Pancreas (tissue), 10 donors: ENCODE data around the gene AIG1. TPM values are rescaled to one million over a fixed set of nuclear protein-coding genes. Genes with fewer than 3 reads are reported as not detected.

Experiments used
- ATAC-seq, 4 donors: fragments of 200-7000 bp; cut with Tn5 transposase; one replicate each; pipeline versions ENCODE4 v1.8.0 to v1.9.1; 2020; ENCODE audit warnings: mild to moderate bottlenecking in 4 of 4, moderate library complexity in 4 of 4
- DNase-seq, 6 donors: peaks; one replicate each; pipeline ENCODE4 v3.0.0-alpha.2; 2020
- FAIRE-seq: peaks from 2 replicates; lab custom pipeline; 2012; peaks lifted over from hg19 to GRCh38; lab: Jason Lieb, UNC
- H3K27ac ChIP-seq, 4 donors: fragments of 200-600 bp; sonication (generic); 1 replicate in 3 of 4; 2 replicates in 1 of 4; pipeline versions ENCODE4 v1.5.0 to v1.8.0; 2020
- H3K27me3 ChIP-seq, 4 donors: fragments of 200-600 bp; one replicate each; pipeline ENCODE4 v1.8.0; 2021
- H3K36me3 ChIP-seq, 3 donors: fragments of 200-600 bp; sonication (generic) in 1 of 3; one replicate each; pipeline versions ENCODE4 v1.5.0 to v1.8.0; 2020 to 2021
- H3K4me1 ChIP-seq, 3 donors: fragments of 200-600 bp; one replicate each; pipeline ENCODE4 v1.8.0; 2021
- H3K4me3 ChIP-seq, 4 donors: fragments of 200-600 bp; sonication (generic) in 2 of 4; one replicate each; pipeline versions ENCODE4 v1.5.0 to v1.8.0; 2020 to 2021
- H3K9me3 ChIP-seq, 4 donors: fragments of 200-600 bp; one replicate each; pipeline ENCODE4 v1.8.0; 2021
- WGBS, 2 donors: extraction: QIAGEN DNeasy Blood & Tissue Kit; methylation state at CpG; one replicate each; pipeline ENCODE4 v1.1.7; 2013; 5-methylcytosine and 5-hydroxymethylcytosine counted together
- intact Hi-C, 3 donors: fragments of 100-400 bp; cut with DNase I; formaldehyde crosslinking; loops; one replicate each; pipeline versions ENCODE4 v1.11.1 to v1.14.2; 2022
- polyA plus RNA-seq, 2 donors: library from polyadenylated mRNA; stranded (reverse); fragments of 200-250 nt; gene quantifications; one replicate each; pipeline ENCODE4 v1.2.3, GENCODE V29; 2013
- total RNA-seq, 6 donors: library from RNA; stranded (reverse); fragmentation: NEBNext Ultra II Directional in 4 of 6; extraction: Animal tissue kit (Norgen Biotek cat#: 25700) in 4 of 6; gene quantifications; one replicate each; pipeline versions ENCODE4 v1.2.1 to v1.2.4, GENCODE V29; 2021 to 2023
- TF ChIP-seq, protein P1 (sequence below), 4 donors: fragments of 200-600 bp; sonication (generic) in 3 of 4; IDR thresholded peaks; one replicate each; pipeline versions ENCODE4 v1.5.0 to v1.8.0; 2021; ENCODE audit warnings: antibody characterized with exemption in 4 of 4
- donor health status: healthy with polysubstance abuse.
- donor health status: DM: no; HTN: no; CAD: no; lungs with moderate emphysema.
- donor health status: DM: no; HTN: no; CAD: no.
- donor health status: control.
- donor health status: control.
- donor health status: Bipolar disorder and iron deficiency.
- donor health status: DM: yes; HTN: yes; CAD: no.
- donor health status: DM: no; HTN: no; CAD: no.
- donor health status: DM: no; HTN: no; CAD: no.
- donor health status: DM: yes; HTN: yes; CAD: no.

AIG1 gene
- total and polyA plus RNA-seq, 8 donors = 8.7 to 28.9 (median 14.9) TPM

DNA sequence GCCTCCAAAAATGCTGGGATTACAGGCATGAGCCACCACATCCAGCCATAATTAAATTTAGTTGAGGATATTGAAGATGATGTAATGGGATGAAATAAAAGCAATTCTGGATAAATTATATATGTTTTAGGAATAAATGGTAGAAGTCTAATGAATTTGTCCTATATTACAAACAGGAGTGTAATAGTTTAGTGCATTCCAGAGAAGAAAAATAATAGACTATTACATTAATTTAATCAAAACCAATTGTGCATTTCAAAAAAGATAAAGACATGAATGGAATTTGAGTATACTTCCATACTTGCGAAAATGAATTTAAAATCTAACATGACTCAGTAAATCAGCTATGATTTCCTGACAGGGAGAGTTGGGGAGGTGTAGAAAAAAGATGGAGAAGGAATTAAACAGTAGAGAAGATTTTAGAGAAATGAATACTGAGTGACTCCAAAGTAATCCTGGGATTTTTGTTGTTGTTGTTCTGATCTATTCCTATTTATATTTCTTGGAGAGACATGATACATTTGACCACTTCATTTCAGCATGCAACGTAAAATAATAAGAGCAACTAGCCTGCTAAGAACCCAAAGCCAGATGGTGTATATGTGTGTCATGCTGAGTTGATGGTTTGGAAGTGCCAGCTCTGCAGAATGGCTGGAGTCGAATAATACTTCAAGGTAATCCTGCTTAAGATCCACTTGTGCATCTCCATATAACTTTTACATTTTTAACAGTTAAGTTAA is 67.4 kb downstream of the AIG1 start:
- ATAC-seq = no peak
- no peak for FAIRE-seq
- TF ChIP-seq, protein P1, sequence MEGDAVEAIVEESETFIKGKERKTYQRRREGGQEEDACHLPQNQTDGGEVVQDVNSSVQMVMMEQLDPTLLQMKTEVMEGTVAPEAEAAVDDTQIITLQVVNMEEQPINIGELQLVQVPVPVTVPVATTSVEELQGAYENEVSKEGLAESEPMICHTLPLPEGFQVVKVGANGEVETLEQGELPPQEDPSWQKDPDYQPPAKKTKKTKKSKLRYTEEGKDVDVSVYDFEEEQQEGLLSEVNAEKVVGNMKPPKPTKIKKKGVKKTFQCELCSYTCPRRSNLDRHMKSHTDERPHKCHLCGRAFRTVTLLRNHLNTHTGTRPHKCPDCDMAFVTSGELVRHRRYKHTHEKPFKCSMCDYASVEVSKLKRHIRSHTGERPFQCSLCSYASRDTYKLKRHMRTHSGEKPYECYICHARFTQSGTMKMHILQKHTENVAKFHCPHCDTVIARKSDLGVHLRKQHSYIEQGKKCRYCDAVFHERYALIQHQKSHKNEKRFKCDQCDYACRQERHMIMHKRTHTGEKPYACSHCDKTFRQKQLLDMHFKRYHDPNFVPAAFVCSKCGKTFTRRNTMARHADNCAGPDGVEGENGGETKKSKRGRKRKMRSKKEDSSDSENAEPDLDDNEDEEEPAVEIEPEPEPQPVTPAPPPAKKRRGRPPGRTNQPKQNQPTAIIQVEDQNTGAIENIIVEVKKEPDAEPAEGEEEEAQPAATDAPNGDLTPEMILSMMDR (IDR thresholded peaks at IDR 0.05) = no peak
- DNase-seq = no peak
- intact Hi-C loops = no loop called here
- no peaks in the 10 kb centered on the region for H3K36me3 ChIP-seq
- WGBS, 2 donors = 91 to 95% methylated on average over 3 of the region's 3 CpGs
- H3K4me3 ChIP-seq = no peak overlapping the region
- no peaks in the 10 kb centered on the region for H3K27me3 ChIP-seq
- no peaks in the 10 kb centered on the region for H3K4me1 ChIP-seq
- H3K27ac ChIP-seq = no peak overlapping the region
- no peaks in the 10 kb centered on the region for H3K9me3 ChIP-seq

DNA sequence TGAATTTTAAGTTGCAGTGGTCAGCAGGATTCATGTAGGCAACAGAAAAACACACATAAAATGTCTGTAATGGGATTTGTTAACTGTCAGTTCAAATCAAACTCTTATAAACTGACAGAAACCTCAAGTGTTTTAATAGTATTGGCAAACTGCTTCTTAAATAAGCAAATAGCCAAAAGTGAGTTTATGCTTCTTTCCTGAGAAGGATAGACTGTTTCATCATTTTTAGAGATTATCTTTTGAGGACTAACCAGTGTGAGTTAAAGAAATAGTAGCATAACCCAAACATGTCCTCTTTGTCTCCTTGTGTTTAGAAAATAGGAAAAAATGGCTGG is 68.0 kb downstream of the AIG1 start:
- H3K27ac ChIP-seq = no peak overlapping the region
- H3K4me1 ChIP-seq = no peaks in the 10 kb centered on the region
- no peaks in the 10 kb centered on the region for H3K9me3 ChIP-seq
- no peak overlapping the region for H3K4me3 ChIP-seq
- DNase-seq (no peak), FAIRE-seq (no peak), ATAC-seq (no peak)
- intact Hi-C loops = no loop called here
- no peaks in the 10 kb centered on the region for H3K36me3 ChIP-seq
- TF ChIP-seq, protein P1 (IDR thresholded peaks at IDR 0.05) = no peak
- no peaks in the 10 kb centered on the region for H3K27me3 ChIP-seq

DNA sequence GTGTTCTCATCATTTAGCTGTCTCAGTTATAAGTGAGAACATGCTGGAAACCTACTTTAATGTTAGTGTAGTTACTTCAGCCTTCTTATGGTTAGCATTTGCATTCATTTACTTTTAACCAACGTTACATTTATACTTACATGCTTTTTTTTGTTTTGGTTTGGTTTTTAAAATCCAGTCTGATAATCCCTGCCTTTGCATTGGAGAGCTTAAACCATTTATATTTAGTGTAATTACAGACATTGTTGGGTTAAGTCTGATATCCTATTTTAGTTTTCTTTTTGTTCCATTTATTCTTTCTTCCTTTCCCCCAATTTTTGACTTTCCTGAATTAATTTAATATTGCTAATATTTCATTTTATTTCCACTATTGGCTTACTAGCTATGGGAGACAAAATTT is 70.2 kb downstream of the AIG1 start:
- ATAC-seq (no peak), DNase-seq (no peak), FAIRE-seq (no peak)
- WGBS, 2 donors = 80 to 97% methylated on average over 1 of the region's 1 CpG
- TF ChIP-seq, protein P1 (IDR thresholded peaks at IDR 0.05) = no peak
- intact Hi-C loops = no loop called here
- Histone ChIP-seq H3K27me3 (no peaks in the 10 kb centered on the region), H3K36me3 (no peaks in the 10 kb centered on the region), H3K4me3 (no peak overlapping the region), H3K9me3 (no peaks in the 10 kb centered on the region), H3K27ac (no peak overlapping the region), H3K4me1 (no peaks in the 10 kb centered on the region)

DNA sequence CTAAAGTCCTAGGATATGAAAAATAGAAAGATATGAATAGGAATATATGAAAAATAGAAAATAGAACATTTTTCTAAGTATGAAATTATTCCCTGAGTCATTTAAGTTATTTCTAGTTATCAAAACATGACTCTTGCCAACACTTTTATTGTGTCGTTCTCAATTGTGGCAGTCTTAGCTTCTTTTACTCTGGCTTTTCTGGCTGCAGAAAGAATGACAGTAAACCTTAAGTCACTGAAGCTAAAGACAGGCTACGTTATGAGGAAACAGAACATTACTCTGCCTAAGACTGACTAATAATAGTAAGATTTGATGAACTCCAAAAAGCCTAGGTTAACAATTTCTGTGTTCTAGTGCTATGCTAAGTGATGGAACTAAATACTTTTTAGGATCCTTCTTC is 74.6 kb downstream of the AIG1 start:
- 83 to 94% methylated on average over 2 of the region's 2 CpGs for WGBS, 2 donors

More for the DNA sequence above, 74.6 kb downstream of the AIG1 start:
- FAIRE-seq = no peak
- no peak overlapping the region for H3K4me3 ChIP-seq
- no peaks in the 10 kb centered on the region for H3K27me3 ChIP-seq
- no peaks in the 10 kb centered on the region for H3K4me1 ChIP-seq
- ATAC-seq = no peak
- H3K27ac ChIP-seq = no peak overlapping the region
- no peaks in the 10 kb centered on the region for H3K9me3 ChIP-seq
- no peak for DNase-seq
- intact Hi-C loops = no loop called here
- no peaks in the 10 kb centered on the region for H3K36me3 ChIP-seq
- TF ChIP-seq, protein P1 (IDR thresholded peaks at IDR 0.05) = no peak
